Mesothelial cell of epicardium (in vitro differentiated cells): ENCODE measurements around the gene ICA1L. TPM values are rescaled to one million over a fixed set of nuclear protein-coding genes. Genes with fewer than 3 reads are reported as not detected.

Experiments
- DNase-seq, 2 experiments: peaks; one replicate each; pipeline ENCODE4 v3.0.0; 2021; ENCODE audit warnings: low spot score in 2 of 2; ENCODE audit not compliant: unreplicated experiment in 2 of 2
- H3K27ac Mint-ChIP-seq: 2 replicates; pipeline ENCODE4 v1.8.0; 2021; ENCODE audit warnings: mixed read lengths
- H3K27me3 Mint-ChIP-seq: 2 replicates; pipeline ENCODE4 v1.8.0; 2021; ENCODE audit warnings: low read depth, mixed read lengths
- H3K36me3 Mint-ChIP-seq: 2 replicates; pipeline ENCODE4 v1.8.0; 2021; ENCODE audit warnings: mixed read lengths
- H3K4me1 Mint-ChIP-seq: 2 replicates; pipeline ENCODE4 v1.8.0; 2021; ENCODE audit warnings: mixed read lengths
- H3K4me3 Mint-ChIP-seq: 2 replicates; pipeline ENCODE4 v1.8.0; 2021; ENCODE audit warnings: mild to moderate bottlenecking, moderate library complexity, mixed read lengths
- H3K9me3 Mint-ChIP-seq: 2 replicates; pipeline ENCODE4 v1.8.0; 2021; ENCODE audit warnings: mixed read lengths
- CTCF ChIP-seq: fragments of 200-600 bp; sonication (generic); IDR thresholded peaks from one replicate; pipeline ENCODE4 v1.5.0; 2021; ENCODE audit warnings: antibody characterized with exemption; ENCODE audit not compliant: unreplicated experiment
- total RNA-seq: library from RNA; stranded (reverse); gene quantifications from 3 replicates; pipeline ENCODE4 v1.2.1, GENCODE V29; 2021

Gene ICA1L
- total RNA-seq, 1 donor from 2014 or later = 11.8 TPM

GRCh38 chr2:202782940-202783558 lies 88.5 kb downstream of the ICA1L start:
- TF ChIP-seq CTCF = no peak
- peaks cover 43% of the 10 kb centered on the region for H3K36me3 Mint-ChIP-seq

GRCh38 chr2:202780514-202781021 lies 91.0 kb downstream of the ICA1L start:
- Mint-ChIP-seq H3K4me1 (peaks cover 4% of the 10 kb centered on the region), H3K27ac (no peak overlapping the region), H3K4me3 (no peak overlapping the region), H3K9me3 (peaks cover 3% of the 10 kb centered on the region), H3K36me3 (peaks cover 46% of the 10 kb centered on the region), H3K27me3 (no peaks in the 10 kb centered on the region)
- DNase-seq = no peak
- TF ChIP-seq CTCF = no peak

More at GRCh38 chr2:202782940-202783558, 88.5 kb downstream of the ICA1L start:
- peaks cover 12% of the 10 kb centered on the region for H3K4me1 Mint-ChIP-seq
- peaks cover 3% of the 10 kb centered on the region for H3K9me3 Mint-ChIP-seq
- no peak overlapping the region for H3K4me3 Mint-ChIP-seq
- H3K27me3 Mint-ChIP-seq = no peaks in the 10 kb centered on the region
- no peak for DNase-seq
- H3K27ac Mint-ChIP-seq = peak overlapping the region; percentile 51

- Mint-ChIP-seq H3K9me3 (peaks cover 3% of the 10 kb centered on the region), H3K27ac (no peak overlapping the region), H3K4me1 (peaks cover 5% of the 10 kb centered on the region), H3K27me3 (no peaks in the 10 kb centered on the region), H3K36me3 (peaks cover 46% of the 10 kb centered on the region), H3K4me3 (no peak overlapping the region)
- TF ChIP-seq CTCF = no peak
- no peak for DNase-seq
Observed at GRCh38 chr2:202778217-202778616, 93.3 kb downstream of the ICA1L start.

- Mint-ChIP-seq H3K27me3 (no peaks in the 10 kb centered on the region), H3K36me3 (peaks cover 29% of the 10 kb centered on the region), H3K4me3 (no peak overlapping the region), H3K9me3 (no peaks in the 10 kb centered on the region), H3K27ac (no peak overlapping the region), H3K4me1 (peaks cover 8% of the 10 kb centered on the region)
- DNase-seq = no peak
- no peak for TF ChIP-seq CTCF
Observed at GRCh38 chr2:202774104-202774503, 97.5 kb downstream of the ICA1L start.

GRCh38 chr2:202773301-202773973 lies 98.1 kb downstream of the ICA1L start:
- Mint-ChIP-seq H3K27me3 (no peaks in the 10 kb centered on the region), H3K4me3 (no peak overlapping the region), H3K27ac (peak overlapping the region; percentile 20), H3K4me1 (peaks cover 8% of the 10 kb centered on the region), H3K36me3 (peaks cover 26% of the 10 kb centered on the region), H3K9me3 (no peaks in the 10 kb centered on the region)
- no peak for DNase-seq
- no peak for TF ChIP-seq CTCF
